HEK293 (cell line): ENCODE results near the gene NFIB.

Experiments used
- CTCF ChIA-PET: fragments of 350-600 bp; formaldehyde crosslinking; extraction: SDS; loops from one replicate; lab custom pipeline; 2021; ENCODE audit warnings: antibody characterized with exemption; lab: Yijun Ruan, JAX
- POLR2A ChIA-PET: fragments of 300-600 bp; formaldehyde crosslinking; extraction: SDS; loops from one replicate; lab custom pipeline; 2020; ENCODE audit warnings: antibody characterized with exemption, inconsistent platforms; lab: Yijun Ruan, JAX
- H3K27ac ChIP-seq: fragments of 200-500 bp; sonication (Bioruptor generic); 2 replicates; pipeline ENCODE4 v1.5.1; 2014; ENCODE audit warnings: low read depth, low read length, control low read depth, inconsistent platforms; ENCODE audit errors: extremely low read depth
- H3K36me3 ChIP-seq, 2 experiments: fragments of 200-500 bp in 1 of 2; sonication (Bioruptor generic) in 1 of 2; 1 replicate in 1 of 2; 2 replicates in 1 of 2; pipeline ENCODE4 v1.5.1; 2014 to 2017; ENCODE audit warnings: inconsistent platforms in 2 of 2, low read length in 2 of 2; ENCODE audit not compliant: control insufficient read depth in 2 of 2, insufficient read depth in 1 of 2
- H3K4me1 ChIP-seq: fragments of 200-500 bp; sonication (Bioruptor generic); 2 replicates; pipeline ENCODE4 v1.5.1; 2014; ENCODE audit warnings: mild to moderate bottlenecking, low read length, inconsistent platforms; ENCODE audit not compliant: control insufficient read depth, insufficient read depth
- H3K4me3 ChIP-seq: 2 replicates; pipeline ENCODE4 v1.5.1; 2011; ENCODE audit warnings: low read depth, mild to moderate bottlenecking, control low read depth, low read length, moderate library complexity
- H3K9me3 ChIP-seq: fragments of 200-500 bp; sonication (Bioruptor generic); 2 replicates; pipeline ENCODE4 v1.5.1; 2014; ENCODE audit warnings: low read depth, low read length, inconsistent platforms; ENCODE audit not compliant: control insufficient read depth, insufficient read depth
- GLIS2 ChIP-seq: fragments of 450-650 bp; formaldehyde crosslinking; IDR thresholded peaks from 2 replicates; pipeline ENCODE4 v1.5.1; 2016; ENCODE audit warnings: missing biosample characterization, missing genetic modification characterization
- KLF9 ChIP-seq: fragments of 450-650 bp; formaldehyde crosslinking; IDR thresholded peaks from 2 replicates; pipeline ENCODE4 v1.5.1; 2016; ENCODE audit warnings: missing biosample characterization, missing genetic modification characterization, low read depth
- MYNN ChIP-seq: fragments of 450-650 bp; formaldehyde crosslinking; IDR thresholded peaks from 2 replicates; pipeline ENCODE4 v1.5.1; 2016; ENCODE audit warnings: missing biosample characterization, missing genetic modification characterization, borderline replicate concordance
- SCRT1 ChIP-seq: fragments of 450-650 bp; formaldehyde crosslinking; IDR thresholded peaks from 2 replicates; pipeline ENCODE4 v1.5.1; 2016; ENCODE audit warnings: missing biosample characterization, missing genetic modification characterization, borderline replicate concordance
- TCF7L2 ChIP-seq: IDR thresholded peaks from 2 replicates; pipeline ENCODE4 v1.6.1; 2011; ENCODE audit warnings: low read depth, mild to moderate bottlenecking, inconsistent platforms, low read length, moderate library complexity, borderline replicate concordance
- ZBTB21 ChIP-seq: fragments of 450-650 bp; formaldehyde crosslinking; IDR thresholded peaks from 2 replicates; pipeline ENCODE4 v1.5.1; 2017; ENCODE audit warnings: missing biosample characterization, missing genetic modification characterization
- ZBTB48 ChIP-seq: fragments of 450-650 bp; formaldehyde crosslinking; IDR thresholded peaks from 2 replicates; pipeline ENCODE4 v1.5.1; 2016; ENCODE audit warnings: missing biosample characterization, missing genetic modification characterization
- ZBTB7A ChIP-seq: fragments of 450-650 bp; formaldehyde crosslinking; IDR thresholded peaks from 2 replicates; pipeline ENCODE4 v1.5.1; 2016; ENCODE audit warnings: low read depth, missing biosample characterization, missing genetic modification characterization
- ZNF146 ChIP-seq: fragments of 450-650 bp; formaldehyde crosslinking; IDR thresholded peaks from 2 replicates; pipeline ENCODE4 v1.5.1; 2016; ENCODE audit warnings: missing biosample characterization, missing genetic modification characterization
- ZNF169 ChIP-seq: fragments of 450-650 bp; formaldehyde crosslinking; IDR thresholded peaks from 2 replicates; pipeline ENCODE4 v1.5.1; 2016; ENCODE audit warnings: missing biosample characterization, missing genetic modification characterization
- ZNF184 ChIP-seq: fragments of 450-650 bp; IDR thresholded peaks from 2 replicates; pipeline ENCODE4 v1.5.1; 2018; ENCODE audit warnings: missing biosample characterization, mild to moderate bottlenecking, missing genetic modification characterization
- ZNF248 ChIP-seq: fragments of 450-650 bp; formaldehyde crosslinking; IDR thresholded peaks from 2 replicates; pipeline ENCODE4 v1.5.1; 2017; ENCODE audit warnings: missing biosample characterization, missing genetic modification characterization
- ZNF266 ChIP-seq: fragments of 450-650 bp; formaldehyde crosslinking; IDR thresholded peaks from 2 replicates; pipeline ENCODE4 v1.5.1; 2016; ENCODE audit warnings: missing biosample characterization, missing genetic modification characterization, low read depth
- ZNF324 ChIP-seq: fragments of 450-650 bp; formaldehyde crosslinking; IDR thresholded peaks from 2 replicates; pipeline ENCODE4 v1.5.1; 2016; ENCODE audit warnings: missing biosample characterization, missing genetic modification characterization
- ZNF350 ChIP-seq: fragments of 450-650 bp; formaldehyde crosslinking; IDR thresholded peaks from 2 replicates; pipeline ENCODE4 v1.5.0; 2017; ENCODE audit warnings: missing biosample characterization, mild to moderate bottlenecking, missing genetic modification characterization
- ZNF354C ChIP-seq: fragments of 450-650 bp; formaldehyde crosslinking; IDR thresholded peaks from 2 replicates; pipeline ENCODE4 v1.5.1; 2016; ENCODE audit warnings: missing biosample characterization, missing genetic modification characterization, low read depth, borderline replicate concordance
- ZNF654 ChIP-seq: fragments of 450-650 bp; formaldehyde crosslinking; IDR thresholded peaks from 2 replicates; pipeline ENCODE4 v1.5.1; 2016; ENCODE audit warnings: low read depth, missing biosample characterization, missing genetic modification characterization
- ZNF670 ChIP-seq: fragments of 450-650 bp; formaldehyde crosslinking; IDR thresholded peaks from 2 replicates; pipeline ENCODE4 v1.5.1; 2016; ENCODE audit warnings: missing biosample characterization, missing genetic modification characterization, low read depth
- ZNF76 ChIP-seq: fragments of 450-650 bp; formaldehyde crosslinking; IDR thresholded peaks from 2 replicates; pipeline ENCODE4; 2016; ENCODE audit warnings: low read depth, missing biosample characterization, missing genetic modification characterization, borderline replicate concordance
- ZNF792 ChIP-seq: fragments of 450-650 bp; formaldehyde crosslinking; IDR thresholded peaks from 2 replicates; pipeline ENCODE4 v1.5.1; 2016; ENCODE audit warnings: missing biosample characterization, missing genetic modification characterization
- ZSCAN30 ChIP-seq: fragments of 450-650 bp; IDR thresholded peaks from 2 replicates; pipeline ENCODE4 v1.5.1; 2018; ENCODE audit warnings: missing biosample characterization, mild to moderate bottlenecking, missing genetic modification characterization, moderate library complexity
- TF ChIP-seq, protein P1 (sequence below): fragments of 450-650 bp; formaldehyde crosslinking; IDR thresholded peaks from 2 replicates; pipeline ENCODE4 v1.5.1; 2016; ENCODE audit warnings: missing biosample characterization, missing genetic modification characterization, low read depth
- TF ChIP-seq, protein P2 (sequence below): fragments of 450-650 bp; formaldehyde crosslinking; IDR thresholded peaks from 2 replicates; pipeline ENCODE4 v1.5.1; 2016; ENCODE audit warnings: missing biosample characterization, missing genetic modification characterization
- TF ChIP-seq, protein P3 (sequence below): fragments of 450-650 bp; formaldehyde crosslinking; IDR thresholded peaks from 2 replicates; pipeline ENCODE4 v1.5.1; 2016; ENCODE audit warnings: missing biosample characterization, missing genetic modification characterization
- TF ChIP-seq, protein P4 (sequence below): fragments of 450-650 bp; formaldehyde crosslinking; IDR thresholded peaks from 2 replicates; pipeline ENCODE4 v1.5.1; 2016; ENCODE audit warnings: missing biosample characterization, missing genetic modification characterization
- TF ChIP-seq, protein P5 (sequence below): fragments of 450-650 bp; formaldehyde crosslinking; IDR thresholded peaks from 2 replicates; pipeline ENCODE4 v1.5.1; 2016; ENCODE audit warnings: missing biosample characterization, missing genetic modification characterization
- TF ChIP-seq, protein P6 (sequence below): fragments of 450-650 bp; formaldehyde crosslinking; IDR thresholded peaks from 2 replicates; pipeline ENCODE4 v1.5.1; 2016; ENCODE audit warnings: missing biosample characterization, missing genetic modification characterization

Gene NFIB

DNA sequence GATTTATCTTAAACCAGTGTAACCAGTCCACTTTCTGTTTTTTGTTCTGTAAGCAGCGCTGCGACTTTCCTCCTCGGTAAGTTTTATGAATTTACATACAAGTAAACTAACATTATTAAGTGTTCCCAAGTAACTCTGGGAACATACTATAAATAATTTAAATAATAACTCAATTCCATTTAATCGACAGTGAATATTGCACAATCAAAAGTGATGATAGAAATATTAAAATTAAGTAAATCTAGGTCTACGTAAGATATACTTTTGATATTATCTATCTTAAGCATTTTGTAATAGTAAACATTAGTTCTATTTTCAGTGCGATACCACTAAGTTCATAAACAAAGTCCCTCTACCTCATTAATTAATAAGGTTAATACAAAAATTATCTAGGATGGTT lies 7.8 kb downstream of the NFIB start:
- POLR2A ChIA-PET = no interaction called here
- H3K4me1 ChIP-seq = peaks cover 23% of the 10 kb centered on the region
- TF ChIP-seq, protein P1, sequence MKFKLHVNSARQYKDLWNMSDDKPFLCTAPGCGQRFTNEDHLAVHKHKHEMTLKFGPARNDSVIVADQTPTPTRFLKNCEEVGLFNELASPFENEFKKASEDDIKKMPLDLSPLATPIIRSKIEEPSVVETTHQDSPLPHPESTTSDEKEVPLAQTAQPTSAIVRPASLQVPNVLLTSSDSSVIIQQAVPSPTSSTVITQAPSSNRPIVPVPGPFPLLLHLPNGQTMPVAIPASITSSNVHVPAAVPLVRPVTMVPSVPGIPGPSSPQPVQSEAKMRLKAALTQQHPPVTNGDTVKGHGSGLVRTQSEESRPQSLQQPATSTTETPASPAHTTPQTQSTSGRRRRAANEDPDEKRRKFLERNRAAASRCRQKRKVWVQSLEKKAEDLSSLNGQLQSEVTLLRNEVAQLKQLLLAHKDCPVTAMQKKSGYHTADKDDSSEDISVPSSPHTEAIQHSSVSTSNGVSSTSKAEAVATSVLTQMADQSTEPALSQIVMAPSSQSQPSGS (tag by site-specific recombination) = no peak
- TF ChIP-seq TCF7L2 (no peak), ZBTB21 (tag by site-specific recombination) (no peak), KLF9 (no peak), ZNF169 (tag by site-specific recombination) (no peak), MYNN (no peak), ZNF146 (tag by site-specific recombination) (no peak), SCRT1 (no peak), ZNF184 (tag by site-specific recombination) (no peak), ZBTB48 (tag by site-specific recombination) (no peak), ZNF248 (tag by site-specific recombination) (no peak), GLIS2 (tag by site-specific recombination) (no peak), ZSCAN30 (no peak)
- TF ChIP-seq, protein P2, sequence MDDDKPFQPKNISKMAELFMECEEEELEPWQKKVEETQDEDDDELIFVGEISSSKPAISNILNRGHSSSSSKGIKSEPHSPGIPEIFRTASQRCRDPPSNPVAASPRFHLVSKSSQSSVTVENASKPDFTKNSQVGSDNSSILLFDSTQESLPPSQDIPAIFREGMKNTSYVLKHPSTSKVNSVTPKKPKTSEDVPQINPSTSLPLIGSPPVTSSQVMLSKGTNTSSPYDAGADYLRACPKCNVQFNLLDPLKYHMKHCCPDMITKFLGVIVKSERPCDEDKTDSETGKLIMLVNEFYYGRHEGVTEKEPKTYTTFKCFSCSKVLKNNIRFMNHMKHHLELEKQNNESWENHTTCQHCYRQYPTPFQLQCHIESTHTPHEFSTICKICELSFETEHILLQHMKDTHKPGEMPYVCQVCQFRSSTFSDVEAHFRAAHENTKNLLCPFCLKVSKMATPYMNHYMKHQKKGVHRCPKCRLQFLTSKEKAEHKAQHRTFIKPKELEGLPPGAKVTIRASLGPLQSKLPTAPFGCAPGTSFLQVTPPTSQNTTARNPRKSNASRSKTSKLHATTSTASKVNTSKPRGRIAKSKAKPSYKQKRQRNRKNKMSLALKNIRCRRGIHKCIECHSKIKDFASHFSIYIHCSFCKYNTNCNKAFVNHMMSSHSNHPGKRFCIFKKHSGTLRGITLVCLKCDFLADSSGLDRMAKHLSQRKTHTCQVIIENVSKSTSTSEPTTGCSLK (tag by site-specific recombination) = no peak
- TF ChIP-seq, all 188 proteins: peak for 0
- H3K36me3 ChIP-seq = peaks cover 0 to 22% of the 10 kb centered on the region in 2 experiments; a peak in 1 of 3 replicates
- no peak overlapping the region for H3K27ac ChIP-seq
- H3K9me3 ChIP-seq = no peaks in the 10 kb centered on the region
- H3K4me3 ChIP-seq = no peak overlapping the region
- CTCF ChIA-PET = interaction anchor here (1.6 kb wide), 1 partner anchor 47 kb away, joined by 5 read pairs; no protein-coding TSS in a partner anchor

DNA sequence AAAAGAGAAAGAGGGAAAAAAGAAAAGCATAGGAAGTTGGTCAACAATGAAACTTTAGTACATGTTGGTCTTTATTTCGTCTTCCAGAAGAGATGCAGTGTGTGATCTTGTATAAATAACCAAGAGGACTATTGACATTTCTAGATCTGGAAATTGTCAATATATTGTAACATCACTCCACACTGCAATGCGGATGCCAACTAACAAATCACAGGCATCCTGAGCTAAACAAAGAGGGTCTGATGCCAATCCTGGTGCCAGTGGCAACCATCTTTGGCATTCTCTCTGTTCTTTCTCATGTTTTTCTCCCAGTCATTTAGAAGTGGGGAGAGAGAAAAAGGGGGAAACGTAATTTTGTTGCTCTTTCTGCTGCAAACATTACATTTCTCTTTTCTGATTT lies 9.7 kb downstream of the NFIB start:
- Histone ChIP-seq H3K4me1 (peaks cover 23% of the 10 kb centered on the region), H3K27ac (no peak overlapping the region), H3K4me3 (no peak overlapping the region), H3K9me3 (no peaks in the 10 kb centered on the region), H3K36me3 (peaks cover 0 to 22% of the 10 kb centered on the region in 2 experiments; a peak in 1 of 3 replicates)
- POLR2A ChIA-PET = no interaction called here
- CTCF ChIA-PET = interaction anchor here (0.5 to 0.7 kb wide), 2 partner anchors 98 to 658 kb away, joined by 3 read pairs; no protein-coding TSS in a partner anchor
- TF ChIP-seq ZNF350 (tag by site-specific recombination) (no peak), ZNF670 (tag by site-specific recombination) (no peak), ZNF354C (tag by site-specific recombination) (no peak), ZBTB7A (tag by site-specific recombination) (no peak), ZNF76 (tag by site-specific recombination) (no peak), ZNF266 (tag by site-specific recombination) (no peak), ZNF654 (tag by site-specific recombination) (no peak), ZNF792 (no peak), ZBTB21 (tag by site-specific recombination) (no peak), ZNF324 (tag by site-specific recombination) (no peak)
- TF ChIP-seq, protein P3, sequence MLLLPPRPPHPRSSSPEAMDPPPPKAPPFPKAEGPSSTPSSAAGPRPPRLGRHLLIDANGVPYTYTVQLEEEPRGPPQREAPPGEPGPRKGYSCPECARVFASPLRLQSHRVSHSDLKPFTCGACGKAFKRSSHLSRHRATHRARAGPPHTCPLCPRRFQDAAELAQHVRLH (tag by site-specific recombination) = no peak
- TF ChIP-seq, protein P4, sequence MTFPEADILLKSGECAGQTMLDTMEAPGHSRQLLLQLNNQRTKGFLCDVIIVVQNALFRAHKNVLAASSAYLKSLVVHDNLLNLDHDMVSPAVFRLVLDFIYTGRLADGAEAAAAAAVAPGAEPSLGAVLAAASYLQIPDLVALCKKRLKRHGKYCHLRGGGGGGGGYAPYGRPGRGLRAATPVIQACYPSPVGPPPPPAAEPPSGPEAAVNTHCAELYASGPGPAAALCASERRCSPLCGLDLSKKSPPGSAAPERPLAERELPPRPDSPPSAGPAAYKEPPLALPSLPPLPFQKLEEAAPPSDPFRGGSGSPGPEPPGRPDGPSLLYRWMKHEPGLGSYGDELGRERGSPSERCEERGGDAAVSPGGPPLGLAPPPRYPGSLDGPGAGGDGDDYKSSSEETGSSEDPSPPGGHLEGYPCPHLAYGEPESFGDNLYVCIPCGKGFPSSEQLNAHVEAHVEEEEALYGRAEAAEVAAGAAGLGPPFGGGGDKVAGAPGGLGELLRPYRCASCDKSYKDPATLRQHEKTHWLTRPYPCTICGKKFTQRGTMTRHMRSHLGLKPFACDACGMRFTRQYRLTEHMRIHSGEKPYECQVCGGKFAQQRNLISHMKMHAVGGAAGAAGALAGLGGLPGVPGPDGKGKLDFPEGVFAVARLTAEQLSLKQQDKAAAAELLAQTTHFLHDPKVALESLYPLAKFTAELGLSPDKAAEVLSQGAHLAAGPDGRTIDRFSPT (tag by site-specific recombination) = no peak
- TF ChIP-seq, protein P5, sequence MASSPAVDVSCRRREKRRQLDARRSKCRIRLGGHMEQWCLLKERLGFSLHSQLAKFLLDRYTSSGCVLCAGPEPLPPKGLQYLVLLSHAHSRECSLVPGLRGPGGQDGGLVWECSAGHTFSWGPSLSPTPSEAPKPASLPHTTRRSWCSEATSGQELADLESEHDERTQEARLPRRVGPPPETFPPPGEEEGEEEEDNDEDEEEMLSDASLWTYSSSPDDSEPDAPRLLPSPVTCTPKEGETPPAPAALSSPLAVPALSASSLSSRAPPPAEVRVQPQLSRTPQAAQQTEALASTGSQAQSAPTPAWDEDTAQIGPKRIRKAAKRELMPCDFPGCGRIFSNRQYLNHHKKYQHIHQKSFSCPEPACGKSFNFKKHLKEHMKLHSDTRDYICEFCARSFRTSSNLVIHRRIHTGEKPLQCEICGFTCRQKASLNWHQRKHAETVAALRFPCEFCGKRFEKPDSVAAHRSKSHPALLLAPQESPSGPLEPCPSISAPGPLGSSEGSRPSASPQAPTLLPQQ (tag by site-specific recombination) = no peak
- TF ChIP-seq, protein P6, sequence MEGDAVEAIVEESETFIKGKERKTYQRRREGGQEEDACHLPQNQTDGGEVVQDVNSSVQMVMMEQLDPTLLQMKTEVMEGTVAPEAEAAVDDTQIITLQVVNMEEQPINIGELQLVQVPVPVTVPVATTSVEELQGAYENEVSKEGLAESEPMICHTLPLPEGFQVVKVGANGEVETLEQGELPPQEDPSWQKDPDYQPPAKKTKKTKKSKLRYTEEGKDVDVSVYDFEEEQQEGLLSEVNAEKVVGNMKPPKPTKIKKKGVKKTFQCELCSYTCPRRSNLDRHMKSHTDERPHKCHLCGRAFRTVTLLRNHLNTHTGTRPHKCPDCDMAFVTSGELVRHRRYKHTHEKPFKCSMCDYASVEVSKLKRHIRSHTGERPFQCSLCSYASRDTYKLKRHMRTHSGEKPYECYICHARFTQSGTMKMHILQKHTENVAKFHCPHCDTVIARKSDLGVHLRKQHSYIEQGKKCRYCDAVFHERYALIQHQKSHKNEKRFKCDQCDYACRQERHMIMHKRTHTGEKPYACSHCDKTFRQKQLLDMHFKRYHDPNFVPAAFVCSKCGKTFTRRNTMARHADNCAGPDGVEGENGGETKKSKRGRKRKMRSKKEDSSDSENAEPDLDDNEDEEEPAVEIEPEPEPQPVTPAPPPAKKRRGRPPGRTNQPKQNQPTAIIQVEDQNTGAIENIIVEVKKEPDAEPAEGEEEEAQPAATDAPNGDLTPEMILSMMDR (tag by site-specific recombination) = no peak
